HG03045 (cell line): ENCODE results near the gene FAM171A1.
"Not testable (repeated sequence)": the region's sequence is repeated elsewhere in the genome, so short reads cannot be mapped to it uniquely, and the experiment has no call there.

Experiments
- ATAC-seq: cut with Tn5 transposase; IDR thresholded peaks from one replicate; pipeline ENCODE4 v1.9.1; 2021; ENCODE audit warnings: mild to moderate bottlenecking, moderate library complexity; ENCODE audit not compliant: unreplicated experiment

Gene FAM171A1

GRCh38 chr10:15320522-15321203, 50.4 kb downstream of the FAM171A1 start:
- no peak for ATAC-seq

- no peak for ATAC-seq
Measured at GRCh38 chr10:15320118-15320517, 51.0 kb downstream of the FAM171A1 start.

DNA sequence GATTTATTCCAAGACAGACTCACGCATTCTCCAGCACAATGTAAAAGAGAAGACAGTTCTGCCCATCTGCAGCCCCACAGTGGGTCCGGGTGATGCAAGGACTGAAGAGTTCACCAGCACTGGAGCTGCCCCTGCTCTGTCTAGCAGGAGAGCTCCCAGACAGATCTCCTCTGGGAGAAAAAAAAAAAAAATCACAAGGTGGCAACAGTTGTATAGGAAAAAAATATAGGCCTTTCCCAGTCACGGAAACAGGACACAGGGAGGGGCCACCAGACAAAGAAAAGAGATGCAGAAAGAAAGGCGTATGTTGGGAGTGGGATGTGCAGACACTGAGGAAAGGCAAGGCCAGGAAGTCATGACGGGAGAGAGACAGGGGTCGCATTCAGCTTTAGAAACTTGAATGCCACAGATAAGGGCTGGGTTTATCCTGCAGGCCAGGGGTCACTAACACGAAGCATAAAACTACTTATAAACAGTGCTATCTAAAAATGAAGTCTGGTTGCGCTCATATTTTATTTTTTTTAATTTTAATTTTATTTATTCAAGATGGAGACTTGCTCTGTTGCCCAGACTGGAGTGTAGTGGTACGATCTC, 54.1 kb downstream of the FAM171A1 start:
- ATAC-seq = no peak

GRCh38 chr10:15316145-15316544, 54.9 kb downstream of the FAM171A1 start:
- ATAC-seq = no peak

- no peak for ATAC-seq
Measured at GRCh38 chr10:15315286-15315685, 55.8 kb downstream of the FAM171A1 start.

DNA sequence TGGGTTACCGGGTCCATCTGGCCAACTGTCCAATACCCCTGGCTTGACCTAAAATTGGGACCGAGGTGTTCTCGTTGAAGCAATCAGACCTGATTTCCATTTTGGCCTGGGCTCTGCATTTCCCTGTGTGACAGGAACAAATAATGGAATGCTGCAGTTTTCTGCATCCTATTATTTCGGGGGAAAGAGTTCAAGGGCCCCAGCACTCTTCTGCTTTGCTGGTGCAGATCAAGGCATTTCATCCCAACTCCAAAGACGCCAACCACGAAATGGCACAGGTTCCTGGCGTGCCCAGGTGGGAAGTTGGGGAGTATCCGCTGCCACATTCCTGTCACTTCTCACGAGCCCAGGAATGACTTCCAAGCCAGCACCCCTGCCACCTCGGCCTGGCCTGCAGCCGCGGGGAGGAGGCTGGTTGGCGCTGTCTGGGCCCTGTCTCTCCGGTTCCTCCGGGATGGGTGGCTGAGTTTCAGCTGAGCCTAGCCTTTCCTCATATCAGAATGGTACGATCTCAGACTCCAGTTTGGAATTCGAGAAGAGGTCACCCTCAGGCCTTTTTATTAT, 56.5 kb downstream of the FAM171A1 start:
- no peak for ATAC-seq

GRCh38 chr10:15313843-15314242, 57.2 kb downstream of the FAM171A1 start:
- ATAC-seq = no peak

DNA sequence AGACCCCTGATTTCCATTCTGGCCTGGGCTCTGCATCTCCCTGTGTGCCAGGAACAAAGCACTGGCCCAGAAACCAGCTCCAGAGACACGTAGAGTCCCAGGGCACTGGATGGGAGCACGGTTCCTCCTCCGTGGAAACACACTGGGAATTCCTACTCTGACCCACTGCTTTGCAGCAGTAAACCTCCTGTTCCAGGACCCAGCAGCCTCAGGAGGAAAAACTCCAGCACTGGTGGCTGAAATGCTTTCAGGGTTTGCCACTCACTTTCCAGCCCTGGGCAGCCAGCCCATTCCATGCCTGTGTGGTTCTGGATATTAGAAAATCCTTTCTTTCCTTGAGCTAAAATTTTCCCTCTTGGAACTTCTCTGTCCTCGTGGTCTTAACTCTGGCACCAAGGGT, 58.0 kb downstream of the FAM171A1 start:
- no peak for ATAC-seq

- ATAC-seq = no peak
Measured at GRCh38 chr10:15311569-15312280, 59.4 kb downstream of the FAM171A1 start.

GRCh38 chr10:15310776-15311568, 60.1 kb downstream of the FAM171A1 start:
- no peak for ATAC-seq

GRCh38 chr10:15309221-15309620, 61.9 kb downstream of the FAM171A1 start:
- no peak for ATAC-seq

GRCh38 chr10:15306735-15307280, 64.3 kb downstream of the FAM171A1 start:
- no peak for ATAC-seq

DNA sequence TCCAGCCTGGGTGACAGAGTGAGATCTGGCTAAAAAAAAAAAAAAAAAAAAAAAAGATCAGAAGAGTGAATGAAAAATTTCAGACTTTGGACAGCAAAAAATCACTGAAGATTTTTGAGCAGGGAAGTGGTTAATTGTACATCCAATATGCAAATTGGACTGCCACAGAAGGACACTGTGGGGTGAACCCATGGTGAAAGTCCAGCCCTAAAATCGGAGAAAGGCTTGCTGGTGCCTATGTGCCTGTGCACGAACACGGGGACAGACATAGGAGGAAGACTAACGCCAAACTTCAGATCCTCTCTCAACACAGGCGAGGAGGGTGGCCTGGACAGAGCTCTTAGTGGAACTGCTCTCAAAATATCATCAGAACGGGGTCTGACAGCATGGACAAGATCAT, 65.5 kb downstream of the FAM171A1 start:
- ATAC-seq = no peak

GRCh38 chr10:15305161-15305560, 65.9 kb downstream of the FAM171A1 start:
- no peak for ATAC-seq

DNA sequence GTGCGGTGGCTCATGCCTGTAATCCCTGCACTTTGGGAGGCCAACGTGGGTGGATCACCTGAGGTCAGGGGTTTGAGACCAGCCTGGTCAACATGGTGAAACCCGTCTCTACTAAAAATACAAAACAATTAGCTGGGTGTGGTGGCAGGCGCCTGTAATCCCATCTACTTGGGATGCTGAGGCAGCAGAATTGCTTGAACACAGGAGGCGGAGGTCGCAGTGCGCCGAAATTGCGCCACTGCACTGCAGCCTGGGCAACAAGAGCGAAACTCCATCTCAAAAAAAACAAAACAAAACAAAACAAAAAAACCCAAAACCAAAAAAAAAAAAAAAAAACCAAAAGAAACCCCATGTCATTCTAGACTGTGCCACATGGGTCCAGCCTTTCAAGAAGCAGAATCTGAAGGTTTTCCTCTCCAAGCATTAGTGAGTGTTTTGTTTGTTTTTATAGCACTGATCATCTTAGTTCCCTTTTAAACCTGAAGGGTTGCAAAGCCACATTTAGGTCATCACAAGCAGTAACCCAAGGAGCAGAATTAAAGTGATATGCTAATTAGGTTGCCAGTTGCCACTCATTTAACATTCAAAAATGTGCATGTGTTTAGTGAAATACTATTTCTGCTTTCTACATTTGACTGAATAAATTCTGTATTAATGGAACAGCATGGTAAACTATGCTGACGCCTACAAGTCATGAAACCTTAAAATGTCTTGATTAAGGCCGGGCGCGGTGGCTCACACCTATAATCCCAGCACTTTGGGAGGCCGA, 68.7 kb downstream of the FAM171A1 start:
- not testable (repeated sequence) for ATAC-seq

DNA sequence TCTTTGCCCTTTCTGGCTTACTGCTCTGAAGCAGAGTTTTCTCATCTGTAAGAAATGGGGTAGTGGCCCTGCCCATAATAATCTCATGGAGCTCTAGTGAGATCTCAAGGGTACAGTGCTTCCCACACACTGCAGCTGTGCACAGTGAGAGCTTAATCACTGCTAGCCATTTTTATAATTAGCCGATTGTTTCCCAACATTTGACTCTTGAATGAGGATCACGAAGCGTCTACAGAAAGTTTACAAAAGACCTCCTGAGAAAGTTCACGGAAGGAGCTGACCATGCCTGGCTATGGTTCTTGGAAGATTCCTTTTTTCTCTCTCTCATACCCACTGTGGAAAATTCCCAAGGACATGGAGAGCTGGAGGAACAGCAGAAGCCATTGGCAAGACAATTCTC, 70.4 kb downstream of the FAM171A1 start:
- no peak for ATAC-seq

GRCh38 chr10:15300145-15300544, 70.9 kb downstream of the FAM171A1 start:
- no peak for ATAC-seq

GRCh38 chr10:15296701-15297100, 74.4 kb downstream of the FAM171A1 start:
- no peak for ATAC-seq

DNA sequence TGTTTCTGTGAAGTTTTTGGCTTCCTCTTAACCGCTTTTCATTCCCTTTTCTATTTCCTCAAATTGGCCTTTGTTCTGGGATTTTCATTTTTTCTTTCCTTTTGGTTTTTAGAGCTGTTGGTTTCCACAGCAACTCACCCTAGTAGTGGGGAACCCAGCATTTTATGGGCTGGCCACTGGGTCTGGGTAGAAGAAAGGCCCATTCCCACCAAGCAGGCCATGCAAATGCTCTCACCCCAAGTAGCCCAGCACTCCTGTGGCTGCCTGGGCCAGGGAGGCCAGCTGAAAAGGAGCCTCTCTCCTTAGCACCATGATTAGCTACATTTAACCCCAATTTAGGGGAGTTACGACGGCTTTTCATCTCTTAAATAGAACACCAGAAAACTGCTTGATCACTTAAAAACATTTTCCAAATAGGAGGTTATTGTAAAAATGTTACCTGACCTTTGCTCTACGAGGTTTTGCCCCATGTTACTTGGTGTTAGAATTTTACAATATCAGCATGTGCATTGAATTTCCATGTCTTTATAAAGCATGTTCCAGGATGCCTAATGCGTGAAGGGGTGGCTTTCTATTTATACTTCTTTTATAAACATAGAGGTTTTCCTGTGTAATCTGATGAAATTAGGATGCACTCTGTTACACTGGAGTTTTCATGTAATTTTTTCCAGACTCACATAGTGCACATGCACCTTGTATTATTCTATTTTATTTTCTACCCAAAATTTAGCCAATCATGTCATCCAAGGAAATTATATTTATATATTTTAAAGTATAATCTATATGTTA, 75.4 kb downstream of the FAM171A1 start:
- ATAC-seq = no peak
